Stimulated activated naive CD4-positive, alpha-beta T cell treated with Interleukin-2 at 50 U/mL for 16 hours (primary cell): Measurements from ENCODE around the gene TMCC1.
"Not testable (repeated sequence)": the region's sequence is repeated elsewhere in the genome, so short reads cannot be mapped to it uniquely, and the experiment has no call there.

Experiments
- DNase-seq: peaks from one replicate; lab custom pipeline; 2025; lab: John Stamatoyannopoulos, UW

Gene TMCC1

GRCh38 chr3:129622933-129623332 lies 270.6 kb downstream of the TMCC1 start:
- DNase-seq: no peak

- DNase-seq: no peak
These were observed 271.2 kb downstream of the TMCC1 start for GRCh38 chr3:129622226-129622874.

- DNase-seq: no peak
These were observed 271.8 kb downstream of the TMCC1 start for GRCh38 chr3:129621626-129622225.

- DNase-seq: no peak
These were observed 272.5 kb downstream of the TMCC1 start for GRCh38 chr3:129620828-129621559.

- no peak for DNase-seq
These were observed 273.8 kb downstream of the TMCC1 start for GRCh38 chr3:129619726-129620162.

- no peak for DNase-seq
These were observed 274.4 kb downstream of the TMCC1 start for GRCh38 chr3:129618901-129619671.

- no peak for DNase-seq
These were observed 275.2 kb downstream of the TMCC1 start for GRCh38 chr3:129618186-129618820.

- DNase-seq: no peak
These were observed 275.9 kb downstream of the TMCC1 start for GRCh38 chr3:129617381-129618185.

GRCh38 chr3:129616713-129617112 lies 276.8 kb downstream of the TMCC1 start:
- DNase-seq: no peak

GRCh38 chr3:129616291-129616690 lies 277.2 kb downstream of the TMCC1 start:
- no peak for DNase-seq

- DNase-seq: no peak
These were observed 277.7 kb downstream of the TMCC1 start for GRCh38 chr3:129615751-129616281.

GRCh38 chr3:129614927-129615363 lies 278.6 kb downstream of the TMCC1 start:
- no peak for DNase-seq

- no peak for DNase-seq
These were observed 279.1 kb downstream of the TMCC1 start for GRCh38 chr3:129614435-129614834.

GRCh38 chr3:129613367-129613740 lies 280.2 kb downstream of the TMCC1 start:
- DNase-seq: no peak

- no peak for DNase-seq
These were observed 280.8 kb downstream of the TMCC1 start for GRCh38 chr3:129612534-129613366.

GRCh38 chr3:129611812-129612533 lies 281.5 kb downstream of the TMCC1 start:
- DNase-seq: no peak

- no peak for DNase-seq
These were observed 282.1 kb downstream of the TMCC1 start for GRCh38 chr3:129611446-129611800.

- DNase-seq: not testable (repeated sequence)
These were observed 282.6 kb downstream of the TMCC1 start for GRCh38 chr3:129610794-129611445.

GRCh38 chr3:129610276-129610675 lies 283.2 kb downstream of the TMCC1 start:
- no peak for DNase-seq
